Esophagus squamous epithelium (tissue), 5 donors: ENCODE data around the gene BST1. TPM values are rescaled to one million over a fixed set of nuclear protein-coding genes. Genes with fewer than 3 reads are reported as not detected.
A peak's percentile ranks its signal among the peaks of the same experiment; 100 is the strongest.

Source experiments
- DNase-seq: peaks from one replicate; lab custom pipeline; 2025; lab: John Stamatoyannopoulos, UW
- H3K27ac ChIP-seq, 4 donors: fragments of 200-600 bp; sonication (generic); one replicate each; pipeline ENCODE4 v1.5.1; 2016 to 2019; ENCODE audit warnings: mild to moderate bottlenecking in 1 of 4
- H3K27me3 ChIP-seq, 4 donors: fragments of 200-600 bp; sonication (generic); 1 replicate in 3 of 4; 2 replicates in 1 of 4; pipeline versions ENCODE4 v1.5.1 to v1.6.0; 2017 to 2021; ENCODE audit warnings: antibody characterized with exemption in 1 of 4
- H3K36me3 ChIP-seq, 3 donors: fragments of 200-600 bp; sonication (generic); one replicate each; pipeline ENCODE4 v1.5.1; 2016 to 2019
- H3K4me1 ChIP-seq, 3 donors: fragments of 200-600 bp; sonication (generic); one replicate each; pipeline ENCODE4 v1.5.1; 2017 to 2019
- H3K4me3 ChIP-seq, 4 donors: fragments of 200-600 bp; sonication (generic); 1 replicate in 3 of 4; 2 replicates in 1 of 4; pipeline ENCODE4 v1.5.1; 2016 to 2019; ENCODE audit warnings: mild to moderate bottlenecking in 2 of 4, moderate library complexity in 1 of 4
- H3K9me3 ChIP-seq, 3 donors: fragments of 200-600 bp; sonication (generic); one replicate each; pipeline ENCODE4 v1.5.1; 2016 to 2019
- CTCF ChIP-seq, 6 experiments: fragments of 450-650 bp in 4 of 6; fragments of 200-600 bp in 2 of 6; sonication (generic) in 2 of 6; IDR thresholded peaks; one replicate each; pipeline ENCODE4 v1.5.1; 2016 to 2019; ENCODE audit warnings: antibody characterized with exemption in 6 of 6, mild to moderate bottlenecking in 4 of 6, moderate library complexity in 4 of 6
- POLR2A ChIP-seq, 4 donors: fragments of 450-650 bp; IDR thresholded peaks; one replicate each; pipeline ENCODE4 v1.6.1; 2017; ENCODE audit warnings: antibody characterized with exemption in 4 of 4, mild to moderate bottlenecking in 4 of 4, moderate library complexity in 3 of 4
- WGBS, 2 donors: methylation state at CpG; one replicate each; pipeline ENCODE4 v1.1.5; 2018; 5-methylcytosine and 5-hydroxymethylcytosine counted together
- intact Hi-C: fragments of 100-400 bp; cut with DNase I; formaldehyde crosslinking; loops from one replicate; pipeline ENCODE4 v1.15.0; 2022
- total RNA-seq, 4 donors: library from RNA; depleted of rRNA; stranded (reverse); fragments of >200 nt; gene quantifications; one replicate each; pipeline ENCODE4 v1.1.0, GENCODE V29; 2016
- donor health status: DM: yes; HTN: yes; CAD: no.

BST1 gene
- total RNA-seq: 1 to 10 TPM in 3 of 4 donors, under 1 TPM in 1; 0.97 to 7.4 (median 3.6) TPM

GRCh38 chr4:15702941-15703403 is at the start of gene BST1:
BST1 (plus strand) TSS chr4:15703065; CDS start chr4:15703145, 80 bp downstream.
- Histone ChIP-seq H3K27me3 (no peaks in the 10 kb centered on the region), H3K27ac (peak within 1 kb of the TSS; percentile 53 to 69 (median 57)), H3K36me3 (no peaks in the 10 kb centered on the region), H3K9me3 (no peaks in the 10 kb centered on the region), H3K4me3 (peak within 1 kb of the TSS; percentile 26 to 73 (median 47)), H3K4me1 (peaks cover 9 to 50% (median 15%) of the 10 kb centered on the region in 3 donors)
- intact Hi-C loops: no loop called here
- DNase-seq: no peak
- TF ChIP-seq POLR2A (IDR thresholded peaks at IDR 0.05) (peak in 1 of 4 donors; percentile 33), CTCF (IDR thresholded peaks at IDR 0.05) (no peak)
- 4% methylated on average over 13 to 16 of the region's 43 CpGs for WGBS, 2 donors

GRCh38 chr4:15653420-15653819 is 49.4 kb upstream of the BST1 start:
- intact Hi-C loops: no loop called here
- no peaks in the 10 kb centered on the region for H3K27me3 ChIP-seq
- peaks cover 25 to 81% (median 56%) of the 10 kb centered on the region in 3 donors for H3K4me1 ChIP-seq
- H3K4me3 ChIP-seq: peak overlapping the region; percentile 71 to 95 (median 84)
- WGBS, 2 donors: 6 to 10% methylated on average over 4 of the region's 4 CpGs
- TF ChIP-seq CTCF (IDR thresholded peaks at IDR 0.05): no peak
- no peak for TF ChIP-seq POLR2A (IDR thresholded peaks at IDR 0.05)
- DNase-seq: no peak
- H3K36me3 ChIP-seq: no peaks in the 10 kb centered on the region
- H3K27ac ChIP-seq: peak overlapping the region; percentile 97 to 99 (median 98)
- no peaks in the 10 kb centered on the region for H3K9me3 ChIP-seq

- Histone ChIP-seq H3K27me3 (no peaks in the 10 kb centered on the region), H3K4me1 (peaks cover 25 to 78% (median 50%) of the 10 kb centered on the region in 3 donors), H3K4me3 (peak overlapping the region; percentile 71 to 95 (median 84)), H3K27ac (peak overlapping the region; percentile 97 to 99 (median 98)), H3K9me3 (no peaks in the 10 kb centered on the region), H3K36me3 (no peaks in the 10 kb centered on the region)
- no peak for DNase-seq
- WGBS, 2 donors: 1 to 3% methylated on average over 7 of the region's 7 CpGs
- intact Hi-C loops: no loop called here
- TF ChIP-seq POLR2A (IDR thresholded peaks at IDR 0.05): no peak
- no peak for TF ChIP-seq CTCF (IDR thresholded peaks at IDR 0.05)
Measured at GRCh38 chr4:15653864-15654592, 48.8 kb upstream of the BST1 start.

GRCh38 chr4:15654593-15655222 is 48.2 kb upstream of the BST1 start:
- Histone ChIP-seq H3K36me3 (no peaks in the 10 kb centered on the region), H3K4me1 (peaks cover 25 to 77% (median 43%) of the 10 kb centered on the region in 3 donors), H3K4me3 (peak overlapping the region; percentile 71 to 95 (median 84)), H3K9me3 (no peaks in the 10 kb centered on the region), H3K27ac (peak overlapping the region; percentile 97 to 99 (median 98)), H3K27me3 (no peaks in the 10 kb centered on the region)
- WGBS, 2 donors: 1% methylated on average over 13 to 16 of the region's 66 CpGs
- intact Hi-C loops: no loop called here
- DNase-seq: no peak
- TF ChIP-seq POLR2A (IDR thresholded peaks at IDR 0.05) (no peak), CTCF (IDR thresholded peaks at IDR 0.05) (no peak)
